ENCODE results near the gene POLDIP3. TPM values are rescaled to one million over a fixed set of nuclear protein-coding genes. Genes with fewer than 3 reads are reported as not detected.

POLDIP3 gene
- total RNA-seq = 10 to 100 TPM; 25.9 to 73.3 (median 39.2) TPM

GRCh38 chr22:42614312-42615091, at the start of gene POLDIP3:
Gene POLDIP3 (minus strand): TSS chr22:42614883. CDS start chr22:42614857, 26 bp downstream.
- Histone ChIP-seq H3K4me3 (peak within 1 kb of the TSS; percentile 48 to 95), H3K9me3 (no peaks in the 10 kb centered on the region), H3K4me1 (peaks cover 14 to 18% of the 10 kb centered on the region in 2 donors), H3K27me3 (no peaks in the 10 kb centered on the region), H3K27ac (peak within 1 kb of the TSS; percentile 97 to 98), H3K36me3 (no peaks in the 10 kb centered on the region)
- intact Hi-C loops (cut with DNase I; ENCODE audit: low total_unique reads) = no loop called here
- TF ChIP-seq CTCF (IDR thresholded peaks at IDR 0.05) = peak; percentile 20 to 49 (median 40)
- TF ChIP-seq POLR2A (IDR thresholded peaks at IDR 0.05) = peak; percentile 59 to 74
- peak; percentile 99 for DNase-seq

GRCh38 chr22:42661985-42662831, 47.5 kb upstream of the POLDIP3 start:
- no peaks in the 10 kb centered on the region for H3K9me3 ChIP-seq
- peak overlapping the region; percentile 70 to 73 for H3K27ac ChIP-seq
- H3K4me3 ChIP-seq = peak overlapping the region; percentile 45
- DNase-seq = peak; percentile 85 to 91
- TF ChIP-seq CTCF (IDR thresholded peaks at IDR 0.05) = peak; percentile 79 to 90 (median 84)
- TF ChIP-seq POLR2A (IDR thresholded peaks at IDR 0.05) = peak in 1 of 2 donors; percentile 34
- no peaks in the 10 kb centered on the region for H3K36me3 ChIP-seq
- H3K4me1 ChIP-seq = no peaks in the 10 kb centered on the region
- intact Hi-C loops (cut with DNase I; ENCODE audit: low total_unique reads) = loop anchor here (5.0 kb wide), 2 partner anchors 60 to 160 kb away; partner anchors contain the start of gene A4GALT
- no peaks in the 10 kb centered on the region for H3K27me3 ChIP-seq

- intact Hi-C loops (cut with DNase I; ENCODE audit: low total_unique reads) = no loop called here
Observed at GRCh38 chr22:42656578-42656977, 41.9 kb upstream of the POLDIP3 start.

GRCh38 chr22:42655693-42656092, 41.0 kb upstream of the POLDIP3 start:
- no peak for TF ChIP-seq POLR2A (IDR thresholded peaks at IDR 0.05)
- TF ChIP-seq CTCF (IDR thresholded peaks at IDR 0.05) = no peak
- H3K4me1 ChIP-seq = no peaks in the 10 kb centered on the region
- H3K36me3 ChIP-seq = no peaks in the 10 kb centered on the region
- no peak overlapping the region for H3K4me3 ChIP-seq
- H3K27me3 ChIP-seq = no peaks in the 10 kb centered on the region
- H3K9me3 ChIP-seq = no peaks in the 10 kb centered on the region
- H3K27ac ChIP-seq = no peak overlapping the region
- intact Hi-C loops (cut with DNase I; ENCODE audit: low total_unique reads) = no loop called here
- DNase-seq = no peak

More at GRCh38 chr22:42656578-42656977, 41.9 kb upstream of the POLDIP3 start:
- Histone ChIP-seq H3K36me3 (no peaks in the 10 kb centered on the region), H3K9me3 (no peaks in the 10 kb centered on the region), H3K4me3 (no peak overlapping the region), H3K27ac (no peak overlapping the region), H3K4me1 (no peaks in the 10 kb centered on the region), H3K27me3 (no peaks in the 10 kb centered on the region)
- DNase-seq = no peak
- TF ChIP-seq POLR2A (IDR thresholded peaks at IDR 0.05) = no peak
- no peak for TF ChIP-seq CTCF (IDR thresholded peaks at IDR 0.05)
